Heart left ventricle (tissue), 13 donors: ENCODE measurements around the gene PTPN11.

Source experiments
- POLR2A ChIP-seq, 2 donors: fragments of 450-650 bp; IDR thresholded peaks; one replicate each; pipeline ENCODE4 v1.6.1; 2017; ENCODE audit warnings: antibody characterized with exemption in 2 of 2, mild to moderate bottlenecking in 2 of 2, moderate library complexity in 2 of 2
- TF ChIP-seq, protein P1 (sequence below), 12 donors: fragments of 200-600 bp; sonication (generic) in 4 of 12; IDR thresholded peaks; one replicate each; pipeline versions ENCODE4 v1.5.0 to v1.8.0; 2018 to 2022; ENCODE audit warnings: antibody characterized with exemption in 12 of 12, mild to moderate bottlenecking in 5 of 12
- donor health status: ischemic (EF 13 %, LVEDD 7.1; RV severe dilation, severe dysfunction).
- donor health status: DM: no; HTN: yes; CAD: no.
- donor health status: DM: no; HTN: no; CAD: no.
- donor health status: ischemic (EF 25% LVEDD 6.9; RV normal size, moderate dysfunction).
- donor health status: ischemic (EF 25% LVEDD 5.7; RV mildly dilated, moderate dysfunction).
- donor health status: ischemic (EF 35%, LVEDD 5.7; RV mildly dilated, moderate dysfunction).
- donor health status: nonischemic (EF 11% LVEDD 7.7; RV severe dilation, severe dysfunction).
- donor health status: DM: yes; HTN: yes; CAD: no.
- donor health status: PGD.
- donor health status: ischemic (EF 29% LVEDD 5.4; RV normal size, mild dysfunction).
- donor health status: nonischemic (EF 23%, LVEDD 6.1; RV moderate dilation, normal function).

DNA sequence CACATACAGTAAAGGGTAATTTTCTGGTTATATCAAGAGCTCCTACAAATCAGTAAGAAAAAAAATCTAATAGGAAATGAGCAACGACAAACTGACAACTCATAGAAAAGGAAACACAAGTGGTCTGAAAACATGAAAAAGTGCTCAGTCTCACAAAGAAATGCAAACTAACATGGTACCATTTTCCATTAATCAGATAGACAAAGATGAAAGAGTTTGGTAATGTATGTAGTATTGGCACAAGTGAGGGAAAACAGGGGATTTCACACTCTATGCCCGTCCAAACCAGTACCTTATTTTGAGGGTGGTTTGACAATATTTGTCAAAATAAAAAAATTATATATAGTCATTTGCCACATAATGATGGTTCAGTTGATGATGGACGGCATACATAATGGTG is 13.2 kb downstream of the PTPN11 start:
- TF ChIP-seq, protein P1, sequence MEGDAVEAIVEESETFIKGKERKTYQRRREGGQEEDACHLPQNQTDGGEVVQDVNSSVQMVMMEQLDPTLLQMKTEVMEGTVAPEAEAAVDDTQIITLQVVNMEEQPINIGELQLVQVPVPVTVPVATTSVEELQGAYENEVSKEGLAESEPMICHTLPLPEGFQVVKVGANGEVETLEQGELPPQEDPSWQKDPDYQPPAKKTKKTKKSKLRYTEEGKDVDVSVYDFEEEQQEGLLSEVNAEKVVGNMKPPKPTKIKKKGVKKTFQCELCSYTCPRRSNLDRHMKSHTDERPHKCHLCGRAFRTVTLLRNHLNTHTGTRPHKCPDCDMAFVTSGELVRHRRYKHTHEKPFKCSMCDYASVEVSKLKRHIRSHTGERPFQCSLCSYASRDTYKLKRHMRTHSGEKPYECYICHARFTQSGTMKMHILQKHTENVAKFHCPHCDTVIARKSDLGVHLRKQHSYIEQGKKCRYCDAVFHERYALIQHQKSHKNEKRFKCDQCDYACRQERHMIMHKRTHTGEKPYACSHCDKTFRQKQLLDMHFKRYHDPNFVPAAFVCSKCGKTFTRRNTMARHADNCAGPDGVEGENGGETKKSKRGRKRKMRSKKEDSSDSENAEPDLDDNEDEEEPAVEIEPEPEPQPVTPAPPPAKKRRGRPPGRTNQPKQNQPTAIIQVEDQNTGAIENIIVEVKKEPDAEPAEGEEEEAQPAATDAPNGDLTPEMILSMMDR (IDR thresholded peaks at IDR 0.05): no peak
- no peak for TF ChIP-seq POLR2A (IDR thresholded peaks at IDR 0.05)
